ENCODE results near the gene IGF2BP3.
A peak's percentile ranks its signal among the peaks of the same experiment; 100 is the strongest.
"Not testable (repeated sequence)": the region's sequence is repeated elsewhere in the genome, so short reads cannot be mapped to it uniquely, and the experiment has no call there.

Gene IGF2BP3

DNA sequence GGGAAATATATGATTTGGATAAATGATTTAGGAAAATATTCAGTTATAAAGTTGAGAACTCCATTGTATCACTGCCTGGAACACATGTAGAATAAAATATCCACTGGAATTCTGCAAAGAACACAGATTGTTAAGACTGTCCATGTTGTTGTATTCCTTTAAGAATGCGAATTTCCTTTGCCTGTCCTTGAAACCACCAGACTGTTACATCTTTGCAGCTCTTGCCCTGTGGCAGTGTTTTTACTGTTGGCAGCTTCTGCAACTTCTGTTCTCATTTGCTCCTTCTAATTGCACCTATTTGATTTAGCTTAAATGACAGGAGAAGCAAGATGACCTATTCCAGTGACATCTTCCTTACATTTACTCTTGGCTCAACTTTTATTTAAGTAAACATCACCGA lies 131.4 kb downstream of the IGF2BP3 start:
- no peak for DNase-seq (ENCODE audit: low read depth)

DNA sequence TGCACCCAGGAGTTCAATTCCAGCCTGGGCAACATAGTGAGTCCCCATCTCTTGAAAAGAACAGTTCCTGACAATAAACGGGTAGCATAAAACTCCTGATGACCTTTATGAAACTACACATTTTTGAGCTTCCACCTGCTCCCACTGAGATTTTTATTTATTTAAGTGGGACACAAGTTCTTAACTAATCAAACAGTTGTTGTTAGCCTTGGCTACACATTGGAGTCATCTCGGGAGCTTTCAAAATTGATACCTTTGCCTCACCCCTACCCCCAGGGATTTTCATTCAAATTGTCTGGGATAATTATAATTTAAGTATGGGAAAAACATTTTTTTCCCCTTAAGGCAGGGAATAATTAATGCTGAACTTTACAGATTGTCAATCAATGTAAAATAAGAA lies 131.9 kb downstream of the IGF2BP3 start:
- DNase-seq (ENCODE audit: low read depth): no peak

DNA sequence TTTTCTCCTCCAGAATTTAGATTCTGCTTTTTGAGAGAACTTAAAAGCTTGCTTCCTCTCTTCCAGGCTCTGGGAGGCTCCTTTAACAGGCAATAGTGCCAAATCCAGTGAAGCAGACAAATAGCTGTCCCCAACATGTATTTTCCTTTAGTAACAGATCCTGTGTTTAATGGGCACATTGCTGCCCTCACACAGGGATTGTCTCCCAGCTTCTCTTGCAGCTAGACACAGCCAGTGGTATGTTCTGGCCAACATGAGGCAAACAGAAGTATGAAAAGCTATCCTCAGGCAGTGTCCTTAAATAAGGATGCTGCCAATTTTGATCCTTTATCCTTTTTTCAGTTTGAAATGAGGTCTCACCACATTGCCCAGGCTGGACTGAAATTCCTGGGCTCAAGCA lies 132.9 kb downstream of the IGF2BP3 start:
- DNase-seq (ENCODE audit: low read depth): no peak

DNA sequence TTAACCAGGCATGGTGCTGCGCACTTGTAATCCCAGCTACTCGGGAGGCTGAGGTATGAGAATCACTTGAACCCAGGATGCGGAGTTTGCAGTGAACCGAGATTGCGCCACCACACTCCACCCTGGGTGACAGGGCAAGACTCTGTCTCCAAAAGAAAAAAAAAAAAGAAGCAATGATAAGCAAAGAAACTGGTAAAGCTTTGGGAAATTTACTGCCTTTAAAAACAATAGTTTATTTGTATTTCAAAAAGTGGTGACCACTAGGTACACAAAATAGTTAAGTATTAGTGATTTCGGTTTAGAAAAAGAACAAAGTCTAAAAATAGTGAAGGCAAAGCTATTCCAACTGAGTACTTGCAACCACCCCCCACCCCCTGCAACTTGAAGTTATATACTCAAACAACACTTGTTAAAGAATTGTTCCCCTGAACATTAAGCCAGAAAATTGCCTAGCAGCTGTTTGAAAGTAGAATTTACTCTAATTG lies 133.4 kb downstream of the IGF2BP3 start:
- DNase-seq (ENCODE audit: low read depth): no peak

DNA sequence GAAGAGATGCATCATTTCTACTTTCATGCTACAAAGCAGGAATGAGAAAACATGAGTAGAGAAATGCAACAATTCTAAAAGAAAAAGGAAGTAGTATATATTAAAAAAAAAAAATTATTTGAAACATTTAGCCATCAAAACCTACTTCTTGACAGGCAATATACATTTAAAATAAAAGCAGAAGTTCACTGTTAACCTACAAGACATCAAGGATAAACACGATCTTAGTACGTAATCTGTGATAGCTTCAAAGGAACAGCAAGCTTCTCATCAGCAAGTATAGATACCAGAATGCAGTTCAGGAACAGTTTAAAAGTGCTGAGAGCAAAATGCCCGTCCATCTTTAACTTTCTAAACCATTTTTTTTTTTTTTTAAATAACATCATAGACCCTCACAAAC lies 134.2 kb downstream of the IGF2BP3 start:
- DNase-seq (ENCODE audit: low read depth): no peak

DNA sequence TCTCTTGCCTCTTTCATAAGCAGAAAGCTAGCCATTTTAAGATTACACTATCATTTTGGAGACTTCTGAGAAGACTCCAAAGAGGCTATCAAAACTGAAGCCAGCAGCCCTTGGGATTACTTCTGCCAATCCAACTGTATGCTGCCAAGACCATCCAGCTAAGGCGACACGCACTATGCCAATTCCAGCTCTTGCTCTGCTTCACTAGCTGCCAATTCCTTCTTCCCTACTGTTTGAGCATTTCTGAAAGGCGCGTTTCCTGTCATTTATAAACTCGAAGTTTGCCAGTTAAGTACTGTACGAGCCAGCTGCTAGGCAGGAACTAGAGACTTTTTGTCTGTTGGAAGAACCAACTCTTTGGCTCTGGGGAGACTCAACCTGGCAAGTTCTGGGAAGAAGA lies 134.7 kb downstream of the IGF2BP3 start:
- no peak for DNase-seq (ENCODE audit: low read depth)

DNA sequence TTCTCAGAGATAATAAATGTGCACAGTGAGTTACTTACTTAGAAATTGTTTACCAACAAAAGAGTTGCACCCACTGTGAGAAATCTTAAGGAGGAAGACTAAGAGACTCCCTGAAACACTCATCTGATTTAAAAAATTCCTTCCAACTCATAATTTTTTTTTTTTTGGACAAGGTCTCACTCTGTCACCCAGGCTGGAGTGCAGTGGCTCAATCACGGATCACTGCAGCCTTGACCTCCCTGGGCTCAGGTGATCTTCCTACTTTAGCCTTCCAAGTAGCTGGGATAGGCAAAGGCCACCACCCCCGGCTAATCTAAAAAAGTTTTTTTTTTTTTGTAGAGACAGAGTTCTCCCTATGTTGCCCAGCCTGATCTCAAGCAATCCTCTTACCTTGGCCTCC lies 135.2 kb downstream of the IGF2BP3 start:
- DNase-seq (ENCODE audit: low read depth): no peak

DNA sequence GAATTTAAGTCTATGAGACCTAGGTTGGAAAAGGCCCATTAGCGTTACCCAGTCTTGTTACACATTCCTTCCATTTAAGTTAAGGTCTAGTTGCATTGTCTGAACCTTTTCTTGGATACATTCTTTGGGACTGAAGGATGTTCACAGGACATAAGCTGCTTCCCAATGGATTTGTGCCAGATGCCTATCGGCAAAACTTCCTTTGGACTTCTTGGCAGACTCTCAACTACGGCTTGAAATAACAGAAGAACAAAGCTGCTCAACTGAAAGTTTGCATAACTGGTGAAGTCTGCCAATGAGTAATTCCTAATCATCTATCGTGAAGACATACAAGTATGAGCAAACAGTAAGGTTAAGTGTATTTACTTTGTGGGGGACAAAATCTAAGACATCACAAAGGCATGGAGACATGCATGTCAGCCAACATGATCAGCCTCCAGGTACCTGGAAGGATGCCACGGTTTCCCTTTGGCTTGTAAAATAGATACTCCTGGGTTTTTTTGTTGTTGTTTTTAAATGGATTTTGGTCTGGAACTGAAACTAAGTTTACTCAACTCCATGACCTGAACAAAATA lies 135.7 kb downstream of the IGF2BP3 start:
- DNase-seq (ENCODE audit: low read depth): no peak

DNA sequence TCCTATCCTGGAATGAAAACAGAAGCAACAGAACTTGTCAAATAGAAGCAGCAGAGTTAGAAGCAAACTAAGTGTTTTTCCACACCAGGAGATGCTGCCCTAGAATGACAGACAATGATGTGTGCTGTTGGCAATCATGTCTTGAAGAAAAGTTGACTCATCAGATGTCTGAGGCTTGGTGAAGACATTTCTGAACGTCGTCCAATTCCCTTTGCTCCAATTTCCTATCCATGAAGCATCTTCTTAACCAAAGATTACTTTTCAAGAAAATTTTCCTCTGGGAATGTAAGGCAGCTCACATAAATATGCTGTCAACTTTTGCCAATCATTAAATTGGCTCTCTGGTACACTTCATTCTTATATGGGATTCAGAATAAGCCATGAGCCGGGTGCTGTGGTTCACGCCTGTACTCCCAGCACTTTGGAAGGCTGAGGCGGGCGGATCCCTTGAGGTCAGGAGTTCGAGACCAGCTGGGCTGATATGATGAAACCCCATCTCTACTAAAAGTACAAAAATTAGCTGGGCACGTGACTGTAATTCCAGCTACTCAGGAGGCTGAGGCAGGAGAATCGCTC lies 136.5 kb downstream of the IGF2BP3 start:
- DNase-seq (ENCODE audit: low read depth): no peak

DNA sequence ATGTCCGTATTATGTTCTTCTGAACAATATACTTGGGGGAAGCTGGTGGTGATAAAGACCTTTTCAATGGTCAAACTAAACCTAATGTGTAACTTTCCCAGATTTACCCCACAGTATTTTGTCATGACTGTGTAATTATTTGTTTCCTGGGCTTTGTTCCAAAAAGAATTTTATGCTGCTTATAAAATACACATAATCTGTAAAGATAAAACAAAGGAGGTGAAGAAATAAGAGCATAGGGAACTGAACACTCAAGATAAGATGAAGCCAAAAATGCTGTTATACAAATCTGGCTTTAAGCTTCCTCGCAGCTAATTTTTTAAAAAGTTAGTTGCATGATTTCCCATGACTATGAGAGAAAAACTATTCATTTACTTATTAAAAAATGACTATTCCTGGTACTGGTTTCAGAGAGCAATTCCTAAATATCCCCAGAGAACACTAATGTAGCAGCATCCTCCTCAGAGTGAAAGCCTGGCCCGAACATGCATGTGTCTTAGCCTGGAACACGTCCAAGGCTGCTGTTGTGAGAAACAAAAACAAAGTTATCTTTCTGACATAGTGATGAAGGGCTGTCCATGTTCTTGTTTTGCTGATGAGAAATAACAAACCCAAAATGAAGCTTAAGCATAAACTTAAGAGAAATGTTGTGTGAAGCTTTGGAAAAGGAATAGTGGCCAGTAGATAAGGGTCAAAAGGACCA lies 137.2 kb downstream of the IGF2BP3 start:
- no peak for DNase-seq (ENCODE audit: low read depth)

DNA sequence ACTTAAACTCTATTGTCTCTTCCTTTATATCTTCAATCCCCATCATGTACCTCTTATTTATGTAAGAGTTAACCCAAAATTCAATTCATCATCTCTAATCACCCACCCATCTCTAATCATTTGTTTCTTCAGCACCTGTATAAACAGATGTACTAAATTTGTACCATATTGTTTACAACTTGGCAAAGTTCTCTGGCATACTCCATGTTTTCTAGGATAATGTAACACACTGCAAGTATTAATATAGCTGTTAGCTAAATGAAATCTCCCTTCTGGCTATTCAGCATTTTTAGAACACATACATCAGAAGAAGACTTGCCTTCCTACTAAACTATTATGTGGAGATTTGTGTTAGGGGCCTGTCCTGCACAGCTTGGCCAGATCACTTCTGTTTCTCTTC lies 138.1 kb downstream of the IGF2BP3 start:
- DNase-seq (ENCODE audit: low read depth): no peak

DNA sequence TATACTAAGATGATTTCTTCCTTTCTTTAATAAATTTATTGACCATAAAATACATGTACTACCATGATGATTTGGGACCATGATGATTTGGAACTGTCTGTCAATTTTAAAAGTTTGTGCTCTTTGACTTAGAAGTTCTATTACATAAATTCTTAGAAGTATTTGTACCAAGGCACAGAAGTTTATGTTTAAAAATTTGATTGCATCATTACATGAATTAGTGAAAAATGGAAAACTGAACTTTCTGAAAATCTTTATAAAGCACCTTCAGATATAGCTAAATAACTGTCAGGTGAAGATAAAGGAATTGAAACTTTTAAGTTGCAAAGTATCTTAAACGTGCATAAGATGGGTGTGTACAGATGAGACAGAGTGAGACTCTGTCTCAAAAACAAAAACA lies 139.2 kb downstream of the IGF2BP3 start:
- no peak for DNase-seq (ENCODE audit: low read depth)

DNA sequence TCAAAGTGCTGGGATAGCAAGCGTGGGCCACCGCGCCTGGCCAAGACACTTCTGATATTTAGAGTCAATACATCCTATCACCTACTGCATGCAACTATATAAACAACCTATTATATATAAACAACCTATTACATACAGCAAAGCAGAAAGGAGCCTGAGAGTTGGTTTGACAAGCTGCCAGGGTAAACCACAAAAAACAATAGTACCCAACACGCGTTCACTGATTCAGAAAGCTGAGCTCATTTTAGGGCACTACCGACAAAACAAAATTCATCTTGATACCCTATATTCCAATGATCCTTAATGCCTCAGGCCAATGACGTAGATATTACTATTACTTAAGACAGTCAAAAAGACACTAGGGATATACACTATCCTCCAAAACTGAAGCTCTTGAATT lies 154.9 kb downstream of the IGF2BP3 start:
- DNase-seq (ENCODE audit: low read depth): no peak

DNA sequence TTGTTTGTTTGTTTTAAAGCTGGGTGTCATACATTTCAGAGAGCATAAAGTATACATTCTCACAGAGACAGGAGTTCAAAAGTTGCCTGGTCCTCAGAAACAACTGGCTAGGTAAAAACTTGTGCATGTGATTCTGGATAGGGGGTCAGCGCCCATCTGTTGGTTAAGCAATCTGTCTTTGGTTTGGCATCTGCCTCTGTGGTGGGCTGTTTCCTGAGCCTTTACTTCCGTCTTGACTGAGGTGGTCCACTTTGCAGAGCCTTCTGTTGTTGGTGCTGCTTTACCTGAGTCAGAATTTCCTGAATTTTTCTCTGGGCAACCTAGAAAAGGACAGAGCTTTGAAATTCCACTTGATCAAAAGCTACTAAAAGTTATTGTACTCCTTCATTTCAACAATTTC lies 158.2 kb downstream of the IGF2BP3 start:
- DNase-seq (ENCODE audit: low read depth): not testable (repeated sequence)

DNA sequence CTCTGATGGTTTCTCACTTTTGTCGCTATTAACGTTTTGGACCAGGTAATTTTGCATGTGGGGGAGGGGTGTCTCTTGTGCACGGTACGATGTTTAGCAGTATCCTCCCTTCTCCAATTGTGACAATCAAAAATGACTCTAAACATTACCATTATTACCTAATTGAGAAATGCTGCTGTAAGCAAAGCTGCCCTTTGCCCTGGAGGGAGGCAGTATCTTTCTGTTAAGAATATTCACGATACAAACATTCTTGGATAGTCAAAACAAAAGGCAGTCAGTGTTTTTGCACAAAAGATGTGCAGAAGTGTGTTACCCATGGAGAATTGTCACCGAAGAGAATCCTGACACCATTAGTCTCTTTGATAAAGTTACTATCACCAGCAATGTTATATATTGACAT lies 161.5 kb downstream of the IGF2BP3 start:
- DNase-seq (ENCODE audit: low read depth): no peak

DNA sequence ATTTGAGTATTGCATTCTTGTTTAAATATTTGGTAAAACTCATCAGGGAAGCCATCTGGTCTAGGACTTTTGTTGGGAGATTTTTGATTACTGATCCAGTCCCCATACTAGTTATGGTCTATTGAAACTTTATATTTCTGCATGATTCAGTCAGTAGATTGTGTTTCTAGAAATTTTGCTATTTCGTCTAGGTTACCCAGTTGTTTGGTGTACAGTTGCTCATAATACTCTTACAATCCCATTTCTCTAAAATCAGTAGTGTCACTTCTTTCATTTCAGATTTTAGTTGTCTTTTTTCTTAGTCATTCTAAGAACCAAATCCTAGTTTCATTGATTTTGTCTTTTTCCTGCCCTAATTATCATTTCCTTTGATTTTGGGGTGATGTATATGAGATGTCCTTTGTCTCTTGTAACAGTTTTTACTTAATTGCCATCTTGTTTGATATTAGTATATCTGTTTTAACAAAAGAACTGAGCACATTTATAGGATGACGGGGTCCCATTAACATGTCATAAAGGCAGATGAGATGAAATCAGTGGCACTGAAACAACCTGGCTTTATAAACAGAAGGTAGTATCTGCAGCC lies 163.3 kb downstream of the IGF2BP3 start:
- DNase-seq (ENCODE audit: low read depth): no peak

DNA sequence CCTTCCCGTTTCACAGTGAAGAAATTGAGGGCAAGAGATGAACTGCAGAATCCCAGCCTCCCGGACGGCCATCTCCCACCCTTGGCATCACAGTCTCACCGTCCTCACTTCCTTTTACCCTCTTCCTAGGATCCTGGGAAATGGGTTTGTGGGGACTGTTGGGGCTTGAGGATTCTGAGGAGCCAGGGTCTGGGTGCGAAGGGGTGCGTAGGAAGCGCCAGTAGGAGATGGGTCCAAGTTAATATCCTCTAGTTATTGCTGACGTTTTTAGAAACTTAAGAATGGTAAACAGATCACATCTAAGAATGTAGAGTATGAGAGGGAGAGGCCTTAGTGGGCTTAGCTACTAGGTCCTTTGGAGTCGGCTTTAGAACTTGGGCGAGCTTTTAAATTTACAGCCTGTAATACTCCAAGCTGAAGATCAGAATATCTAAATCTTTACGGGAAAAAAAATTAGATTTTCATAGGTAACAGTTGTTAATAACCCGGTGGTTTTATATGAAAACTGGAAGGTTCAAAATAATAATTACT lies 170.5 kb downstream of the IGF2BP3 start:
- no peak for DNase-seq (ENCODE audit: low read depth)

DNA sequence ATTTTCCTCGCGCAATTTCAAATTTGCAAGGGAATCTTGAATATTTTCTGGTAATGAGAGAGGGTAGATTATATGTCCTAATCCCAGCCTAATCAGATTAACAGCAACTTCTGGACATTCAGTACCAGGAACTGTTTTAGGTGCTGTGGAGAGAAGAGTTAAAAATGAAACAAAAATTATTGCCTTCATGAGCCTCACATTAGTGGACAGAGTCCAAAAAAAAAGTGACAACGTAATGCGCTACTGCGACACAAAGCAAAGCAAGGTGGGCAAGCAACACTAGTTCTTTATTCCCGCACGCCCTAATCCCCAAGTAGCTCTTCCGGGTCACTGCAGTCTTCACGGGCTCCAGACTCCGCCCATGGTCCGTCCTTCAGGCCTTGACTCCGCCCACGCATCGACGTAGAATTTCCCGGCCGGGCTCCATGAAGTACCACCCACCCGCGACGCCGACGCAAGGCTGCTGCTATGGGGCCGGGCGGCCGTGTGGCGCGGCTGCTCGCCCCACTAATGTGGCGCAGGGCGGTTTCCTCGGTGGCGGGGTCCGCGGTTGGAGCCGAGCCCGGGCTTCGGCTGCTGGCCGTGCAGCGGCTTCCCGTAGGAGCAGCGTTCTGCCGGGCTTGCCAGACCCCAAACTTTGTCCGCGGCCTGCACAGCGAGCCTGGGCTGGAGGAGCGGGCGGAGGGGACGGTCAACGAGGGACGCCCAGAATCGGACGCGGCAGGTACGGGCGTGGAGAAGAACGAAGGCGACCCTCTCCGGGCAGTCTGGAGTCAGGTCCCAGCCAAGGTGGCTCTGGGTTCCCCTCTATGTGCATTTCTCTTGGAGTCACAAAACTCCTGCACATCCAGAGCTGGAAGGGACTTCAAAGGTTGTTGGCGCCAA lies 171.2 kb downstream of the IGF2BP3 start, which contains the start of gene MALSU1:
MALSU1 (plus strand) TSS at position 455 of the 885 bp plus-strand sequence; CDS start at position 469, 14 bp downstream.
- peak; percentile 93 for DNase-seq (ENCODE audit: low read depth)

DNA sequence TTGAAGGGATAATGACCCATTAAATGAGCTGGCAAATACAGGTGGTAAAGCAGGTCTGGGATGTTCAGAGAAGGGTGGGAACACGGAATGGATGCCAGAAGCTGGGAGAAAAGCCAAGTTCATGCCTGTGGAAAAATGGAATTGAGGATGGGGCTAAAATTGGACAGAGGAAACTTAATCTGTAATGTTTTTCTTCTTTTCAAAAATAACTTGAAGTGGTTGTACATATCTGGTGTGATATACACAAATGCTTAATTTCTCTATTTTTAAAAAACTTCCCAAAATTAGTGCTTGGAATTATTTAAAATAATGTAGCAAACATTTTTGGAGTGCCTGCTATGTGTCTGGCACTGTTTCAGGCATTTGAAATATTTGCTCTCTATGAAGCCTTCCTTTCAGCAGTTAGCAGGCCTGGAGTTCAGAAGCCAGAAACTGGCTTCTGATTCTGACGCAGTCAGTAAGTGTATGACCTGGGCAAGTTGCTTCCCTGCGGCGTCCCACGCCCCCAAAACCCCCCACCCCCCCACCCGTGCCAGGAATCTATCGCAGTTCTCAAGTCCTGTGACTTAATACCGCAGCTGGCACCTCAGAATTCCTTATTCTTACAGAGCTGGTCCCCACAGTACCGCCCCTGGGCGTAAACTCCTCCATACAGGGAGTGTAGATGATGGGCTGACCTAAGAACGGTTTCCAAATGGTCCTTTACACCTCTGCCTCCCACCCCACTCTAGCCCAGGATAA lies 172.0 kb downstream of the IGF2BP3 start:
- no peak for DNase-seq (ENCODE audit: low read depth)

DNA sequence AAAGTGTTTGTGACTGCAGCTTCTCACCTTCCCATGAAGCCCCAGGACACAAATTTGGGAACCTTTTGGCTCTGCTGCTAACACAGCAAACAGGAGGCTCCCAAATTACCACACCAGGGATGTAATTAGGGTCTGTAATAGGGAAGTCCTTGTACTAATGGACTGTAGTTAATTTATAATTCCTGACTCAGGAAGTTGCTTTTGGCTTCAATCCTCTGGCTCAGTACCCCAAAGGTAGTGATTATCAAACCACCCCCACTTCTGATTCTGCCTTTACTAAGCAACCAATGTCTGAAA lies 174.9 kb downstream of the IGF2BP3 start:
- DNase-seq (ENCODE audit: low read depth): no peak
